ENCODE data around the gene ZNF677.
"Not testable (repeated sequence)": the region's sequence is repeated elsewhere in the genome, so short reads cannot be mapped to it uniquely, and the experiment has no call there.

Gene ZNF677

GRCh38 chr19:53193535-53194222, 61.0 kb downstream of the ZNF677 start:
- DNase-seq (ENCODE audit: low spot score) = no peak

DNA sequence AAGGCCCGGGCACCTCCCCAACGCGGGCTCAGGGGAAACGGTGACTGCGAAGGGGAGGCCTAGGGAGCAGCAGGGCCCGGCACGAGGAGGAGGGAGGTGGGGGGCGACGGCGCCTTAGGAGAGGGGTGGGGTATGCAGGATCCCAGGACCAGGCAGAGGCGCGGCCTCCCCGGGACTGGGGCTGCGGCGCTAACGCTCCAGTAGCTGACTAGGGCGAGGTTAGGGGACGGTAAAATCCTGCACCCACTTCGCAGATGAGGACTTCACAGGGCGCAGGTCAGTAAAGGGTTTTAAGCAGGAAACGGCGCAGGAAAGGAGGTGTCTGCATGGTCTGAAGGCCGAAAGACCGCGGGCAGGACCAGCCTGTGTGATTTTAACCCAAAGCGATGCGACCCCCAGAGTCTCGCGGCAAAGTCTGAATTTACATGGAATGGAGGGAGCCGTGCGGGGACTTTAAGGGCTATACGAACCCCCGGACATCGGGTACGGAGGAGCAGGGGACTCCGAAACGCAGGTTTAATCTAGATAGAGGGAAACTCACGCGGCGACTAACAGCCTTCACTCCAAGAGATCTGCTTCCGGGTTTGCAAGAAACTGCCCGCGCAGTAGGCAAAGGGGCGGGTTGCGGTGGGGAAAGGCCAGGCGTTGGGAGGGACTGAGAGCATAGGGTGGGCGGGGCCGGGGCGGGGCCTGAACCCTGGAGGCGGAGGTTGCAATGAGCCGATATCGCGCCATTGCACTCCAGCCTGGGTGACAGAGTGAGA, 61.7 kb downstream of the ZNF677 start, which contains the start of gene ZNF665:
TSS of gene ZNF665 (minus strand) at position 588 of the 764 bp plus-strand sequence. CDS start 10,460 bp downstream, outside the sequence.
- DNase-seq (ENCODE audit: low spot score) = peak; percentile 93

DNA sequence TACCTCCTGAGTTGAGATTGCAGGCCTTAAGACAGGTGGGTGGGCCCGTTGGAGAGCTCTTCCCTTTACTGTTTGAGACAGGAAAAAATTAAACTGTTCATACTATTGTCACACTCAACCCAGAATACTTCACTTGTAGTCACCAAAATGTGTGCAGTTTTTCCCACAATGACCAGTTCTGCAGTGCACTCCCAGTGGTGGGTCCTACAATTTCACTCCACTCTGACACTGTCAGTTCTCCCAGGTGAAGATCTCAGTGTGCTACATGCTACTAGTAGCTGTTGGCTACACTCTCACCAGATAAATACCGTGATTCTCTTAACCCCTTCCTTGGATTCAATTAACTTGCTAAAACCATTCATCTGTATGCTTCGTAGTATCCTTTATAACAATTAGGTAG, 64.4 kb downstream of the ZNF677 start:
- no peak for DNase-seq (ENCODE audit: low spot score)

DNA sequence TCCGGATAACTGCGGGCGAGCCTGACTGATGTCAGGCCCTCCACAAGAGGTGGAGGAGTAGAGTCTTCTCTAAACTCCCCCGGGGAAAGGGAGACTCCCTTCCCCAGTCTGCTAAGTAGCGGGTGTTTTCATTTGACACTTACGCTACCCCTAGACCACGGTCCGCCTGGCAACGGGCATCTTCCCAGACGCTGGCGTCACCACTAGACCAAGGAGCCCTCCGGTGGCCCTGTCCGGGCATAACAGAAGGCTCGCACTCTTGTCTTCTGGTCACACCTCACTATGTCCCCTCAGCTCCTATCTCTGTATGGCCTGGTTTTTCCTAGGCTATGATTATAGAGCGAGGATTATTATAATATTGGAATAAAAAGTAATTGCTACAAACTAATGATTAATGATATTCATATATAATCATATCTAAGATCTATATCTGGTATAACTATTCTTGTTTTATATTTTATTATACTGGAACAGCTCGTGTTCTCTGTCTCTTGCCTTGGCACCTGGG, 64.9 kb downstream of the ZNF677 start:
- DNase-seq (ENCODE audit: low spot score) = not testable (repeated sequence)

Data from AG08395 (cell line).